Motor neuron (in vitro differentiated cells): ENCODE data around the gene GNB1L. TPM values are rescaled to one million over a fixed set of nuclear protein-coding genes. Genes with fewer than 3 reads are reported as not detected.

Source experiments
- ATAC-seq, 8 experiments: fragments of 200-7000 bp; cut with Tn5 transposase; replicated peaks in 6 of 8; 2 replicates each; pipeline ENCODE4 v1.8.0; 2021; ENCODE audit warnings: mild to moderate bottlenecking in 8 of 8, moderate library complexity in 8 of 8
- H3K27ac ChIP-seq, 2 donors: fragments of 250-450 bp; sonication (Bioruptor Pico); 2 replicates each; pipeline ENCODE4 v1.9.0; 2021; ENCODE audit warnings: antibody characterized with exemption in 2 of 2, mild to moderate bottlenecking in 2 of 2, moderate library complexity in 1 of 2
- H3K4me1 ChIP-seq, 2 donors: fragments of 250-450 bp; sonication (Bioruptor Pico); replicated peaks in 1 of 2; 2 replicates each; pipeline ENCODE4 v1.6.1; 2021; ENCODE audit warnings: antibody characterized with exemption in 2 of 2, mild to moderate bottlenecking in 2 of 2, moderate library complexity in 1 of 2
- H3K4me3 ChIP-seq, 5 donors: fragments of 250-450 bp; sonication (Bioruptor Pico); 2 replicates each; pipeline ENCODE4 v1.9.0; 2021; ENCODE audit warnings: antibody characterized with exemption in 5 of 5, mild to moderate bottlenecking in 5 of 5, moderate library complexity in 4 of 5
- WGBS, 10 experiments: fragments of 450-650 bp; shearing (Covaris generic); methylation state at CpG; one replicate each; pipeline ENCODE4 v1.0.0; 2022; 5-methylcytosine and 5-hydroxymethylcytosine counted together
- in situ Hi-C, 9 experiments: fragments of 400-800 bp; cut with MboI; loops; one replicate each; pipeline ENCODE4 v1.15.0; 2021; ENCODE audit warnings: low sequenced_read_pairs in 9 of 9, low pct_unique_long_range_greater_than_20kb in 2 of 9; ENCODE audit not compliant: unreplicated experiment in 9 of 9
- total RNA-seq, 8 experiments: library from RNA; unstranded; fragments of 300-600 nt; gene quantifications; 2 replicates each; pipeline versions ENCODE4 v1.2.3 to v1.2.4, GENCODE V29; 2022

GNB1L gene
- total RNA-seq, 8 experiments from 2014 or later = 5.6 to 7.2 (median 6.4) TPM

GRCh38 chr22:19757985-19758895 lies 96.4 kb downstream of the GNB1L start:
- no peak overlapping the region for H3K4me3 ChIP-seq
- in situ Hi-C loops = no loop called here
- no peak for ATAC-seq
- peaks cover 11 to 15% of the 10 kb centered on the region in 2 donors for H3K4me1 ChIP-seq
- WGBS, 10 experiments = 19 to 80% (median 63%) methylated on average over 1 to 15 of the region's 43 CpGs; no CpG with 5 or more reads in 5 of the 10 experiments
- no peak overlapping the region for H3K27ac ChIP-seq

GRCh38 chr22:19757140-19757984 lies 97.3 kb downstream of the GNB1L start:
- in situ Hi-C loops = no loop called here
- peak in 1 of 8 experiments; percentile 21 for ATAC-seq
- WGBS, 10 experiments = 17 to 67% methylated on average over 3 of the region's 16 CpGs; no CpG with 5 or more reads in 8 of the 10 experiments
- Histone ChIP-seq H3K27ac (no peak overlapping the region), H3K4me1 (peaks cover 11 to 15% of the 10 kb centered on the region in 2 donors), H3K4me3 (no peak overlapping the region)

GRCh38 chr22:19756288-19757128 lies 98.2 kb downstream of the GNB1L start:
- WGBS, 10 experiments = 0 to 24% (median 9%) methylated on average over 1 to 15 of the region's 76 CpGs; no CpG with 5 or more reads in 3 of the 10 experiments
- ATAC-seq = peak in 6 of 8 experiments; percentile 35 to 57 (median 48)
- Histone ChIP-seq H3K4me1 (peaks cover 11 to 15% of the 10 kb centered on the region in 2 donors), H3K4me3 (no peak overlapping the region), H3K27ac (no peak overlapping the region)
- in situ Hi-C loops = no loop called here

GRCh38 chr22:19755722-19756287 lies 98.9 kb downstream of the GNB1L start:
- ATAC-seq = peak in 3 of 8 experiments; percentile 5 to 16 (median 9)
- no peak overlapping the region for H3K4me3 ChIP-seq
- peaks cover 6 to 11% of the 10 kb centered on the region in 2 donors for H3K4me1 ChIP-seq
- 0 to 40% (median 20%) methylated on average over 1 to 3 of the region's 26 CpGs; no CpG with 5 or more reads in 5 of the 10 experiments for WGBS, 10 experiments
- in situ Hi-C loops = no loop called here
- no peak overlapping the region for H3K27ac ChIP-seq

DNA sequence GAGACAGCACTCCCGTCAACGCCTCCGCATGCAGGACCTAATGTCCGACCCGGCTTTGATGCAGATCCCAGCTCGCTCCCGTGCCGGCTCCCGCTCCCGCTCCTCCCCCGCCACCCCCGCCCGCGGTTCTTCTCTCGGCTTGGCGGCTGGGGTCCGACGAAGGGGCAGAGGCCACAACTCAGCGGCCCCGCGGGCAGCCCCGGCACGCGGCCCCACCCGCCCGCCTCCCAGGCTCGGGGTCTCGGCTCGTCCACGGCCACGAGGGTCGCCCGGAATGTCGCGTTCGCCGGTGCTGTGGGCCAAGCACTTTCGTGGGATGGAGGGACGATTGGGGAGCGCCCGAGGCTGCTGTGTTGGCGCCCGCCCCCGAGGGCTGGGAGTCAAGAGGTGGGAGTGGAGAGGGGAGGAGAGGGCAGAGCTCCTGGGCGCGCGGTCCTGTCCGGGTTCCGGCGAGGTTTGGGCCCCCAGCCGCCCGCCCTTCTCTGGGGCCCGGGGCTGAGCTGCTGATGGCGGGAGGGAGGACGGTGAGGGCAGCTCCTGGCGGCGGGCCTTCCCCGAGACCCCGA lies 99.4 kb downstream of the GNB1L start:
- 0 to 3% (median 0%) methylated on average over 2 to 6 of the region's 59 CpGs; no CpG with 5 or more reads in 7 of the 10 experiments for WGBS, 10 experiments
- in situ Hi-C loops = no loop called here

DNA sequence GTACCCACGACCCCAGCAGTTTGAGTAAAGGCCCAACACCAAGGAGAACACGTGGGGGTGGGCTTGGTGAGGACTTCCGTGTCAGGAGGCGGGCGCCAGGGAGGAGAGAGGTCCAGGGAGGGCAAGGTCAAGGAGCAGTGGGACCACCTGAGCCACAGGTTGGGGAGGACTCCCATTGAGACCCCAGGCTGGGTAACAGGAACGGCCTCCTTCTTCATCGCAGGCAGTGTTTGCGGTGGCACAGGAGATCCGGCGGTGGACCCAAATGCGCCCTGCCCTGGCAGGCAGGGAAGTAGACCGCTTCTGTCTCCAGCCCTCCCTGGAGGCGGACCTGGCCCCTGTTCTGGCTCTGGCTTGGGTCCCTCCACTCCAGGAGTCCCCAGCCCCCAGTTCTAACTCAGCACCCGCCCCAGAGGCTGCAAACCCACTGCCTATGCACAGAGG lies 100.0 kb downstream of the GNB1L start:
- no peak for ATAC-seq
- H3K4me3 ChIP-seq = no peak overlapping the region
- H3K4me1 ChIP-seq = peaks cover 6 to 11% of the 10 kb centered on the region in 2 donors
- 0 to 46% (median 20%) methylated on average over 1 to 5 of the region's 14 CpGs; no CpG with 5 or more reads in 6 of the 10 experiments for WGBS, 10 experiments
- in situ Hi-C loops = no loop called here
- H3K27ac ChIP-seq = no peak overlapping the region

More for the DNA sequence above, 99.4 kb downstream of the GNB1L start:
- H3K4me3 ChIP-seq = no peak overlapping the region
- peak in 4 of 8 experiments; percentile 11 to 26 (median 18) for ATAC-seq
- peaks cover 6 to 11% of the 10 kb centered on the region in 2 donors for H3K4me1 ChIP-seq
- no peak overlapping the region for H3K27ac ChIP-seq

DNA sequence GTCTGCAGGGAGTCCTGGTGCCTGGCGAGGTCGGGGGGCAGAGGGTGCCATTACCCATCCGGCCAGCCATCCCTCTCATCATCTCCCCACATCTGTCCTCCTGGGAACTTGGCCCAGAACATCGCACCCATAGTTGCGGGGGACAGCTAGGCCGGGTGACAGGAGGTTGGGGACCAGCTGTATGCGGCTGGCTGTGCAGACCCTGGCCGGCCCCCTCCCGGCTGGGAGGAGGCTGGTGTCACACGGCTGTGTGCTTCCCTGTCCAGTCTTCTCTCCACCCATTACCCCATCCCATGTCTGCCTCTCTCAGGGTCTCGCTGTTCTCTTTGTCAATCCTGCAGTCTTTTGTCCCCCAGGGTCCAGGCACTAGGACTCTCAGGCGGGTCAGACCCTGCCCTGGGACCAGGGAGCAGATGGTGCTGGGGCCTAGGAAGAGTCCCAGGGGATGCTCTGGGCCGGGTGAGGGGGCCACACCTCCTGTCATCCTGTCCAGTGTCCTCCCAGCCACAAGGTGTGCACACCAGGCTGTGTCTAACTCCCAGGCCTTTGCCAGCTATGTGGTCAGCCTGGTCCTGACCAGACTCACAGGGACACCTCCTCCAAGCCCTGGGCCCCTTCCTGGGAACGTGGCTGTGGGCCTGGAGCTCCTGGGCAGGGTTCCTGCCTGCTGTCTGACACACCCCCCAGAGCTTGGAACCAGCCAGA lies 100.5 kb downstream of the GNB1L start:
- in situ Hi-C loops = no loop called here

GRCh38 chr22:19753090-19753842 lies 101.4 kb downstream of the GNB1L start:
- H3K27ac ChIP-seq = no peak overlapping the region
- peaks cover 6 to 12% of the 10 kb centered on the region in 2 donors for H3K4me1 ChIP-seq
- H3K4me3 ChIP-seq = no peak overlapping the region
- 57 to 80% (median 80%) methylated on average over 1 to 2 of the region's 10 CpGs; no CpG with 5 or more reads in 7 of the 10 experiments for WGBS, 10 experiments
- no peak for ATAC-seq
- in situ Hi-C loops = no loop called here

More for the DNA sequence above, 100.5 kb downstream of the GNB1L start:
- Histone ChIP-seq H3K4me3 (no peak overlapping the region), H3K27ac (no peak overlapping the region), H3K4me1 (peaks cover 6 to 8% of the 10 kb centered on the region in 2 donors)
- WGBS, 10 experiments = 0 to 80% (median 56%) methylated on average over 1 to 5 of the region's 14 CpGs; no CpG with 5 or more reads in 4 of the 10 experiments
- ATAC-seq = no peak

GRCh38 chr22:19751497-19752245 lies 103.0 kb downstream of the GNB1L start:
- Histone ChIP-seq H3K27ac (peak overlapping the region in 1 of 2 donors; percentile 10), H3K4me1 (peaks cover 6 to 12% of the 10 kb centered on the region in 2 donors), H3K4me3 (no peak overlapping the region)
- 50 to 100% (median 60%) methylated on average over 1 to 2 of the region's 14 CpGs; no CpG with 5 or more reads in 6 of the 10 experiments for WGBS, 10 experiments
- no peak for ATAC-seq
- in situ Hi-C loops = no loop called here
